HG03342 (cell line): ENCODE results near the gene AGBL4.

Source experiments
- ATAC-seq: cut with Tn5 transposase; IDR thresholded peaks from one replicate; pipeline ENCODE4 v1.9.1; 2021; ENCODE audit warnings: mild to moderate bottlenecking, moderate library complexity; ENCODE audit not compliant: unreplicated experiment

The AGBL4 gene

GRCh38 chr1:48693674-48694320 is 1330.0 kb downstream of the AGBL4 start:
- no peak for ATAC-seq

DNA sequence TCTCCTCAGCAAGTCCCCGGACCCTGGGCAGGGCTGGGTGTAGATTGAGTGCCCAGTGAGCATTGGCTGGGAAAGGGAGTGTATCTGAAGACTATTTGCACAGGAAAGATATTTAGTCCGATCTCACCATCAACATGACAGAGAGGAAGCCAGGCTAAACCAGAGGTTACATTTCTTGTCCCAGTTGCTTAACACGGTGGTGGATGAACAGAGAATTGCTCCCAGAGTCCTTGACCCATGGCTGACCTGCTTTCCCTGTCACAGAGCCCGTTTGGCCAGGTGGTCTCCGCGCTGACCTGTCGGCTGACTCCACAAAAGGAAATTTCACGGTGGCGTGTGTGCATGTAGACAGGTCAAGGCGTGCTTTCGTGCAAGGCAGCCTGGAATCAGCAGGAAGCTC is 1330.6 kb downstream of the AGBL4 start:
- no peak for ATAC-seq

DNA sequence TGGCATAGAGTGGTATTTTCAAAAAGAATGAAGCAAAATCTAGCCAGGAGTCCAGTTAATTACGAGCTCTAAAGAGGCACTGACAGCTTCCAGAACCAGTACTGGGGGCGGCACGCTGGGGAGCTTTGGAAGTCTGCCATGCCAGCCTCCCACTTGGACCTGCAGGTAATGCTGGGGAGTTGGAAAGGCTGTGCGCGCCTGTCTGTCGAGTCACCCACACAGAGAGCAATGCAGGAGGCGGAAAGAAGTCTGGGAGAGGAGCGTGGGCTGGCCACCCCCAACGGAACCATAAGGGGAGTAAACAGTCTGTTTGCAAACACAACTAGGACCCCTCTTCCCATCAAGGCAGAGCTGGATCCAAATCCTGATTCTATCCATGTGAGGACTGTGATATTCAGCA is 1331.5 kb downstream of the AGBL4 start:
- ATAC-seq: no peak

GRCh38 chr1:48691429-48692001 is 1332.2 kb downstream of the AGBL4 start:
- peak; percentile 55 for ATAC-seq

- peak; percentile 76 for ATAC-seq
Measured at GRCh38 chr1:48688102-48688760, 1335.5 kb downstream of the AGBL4 start.

DNA sequence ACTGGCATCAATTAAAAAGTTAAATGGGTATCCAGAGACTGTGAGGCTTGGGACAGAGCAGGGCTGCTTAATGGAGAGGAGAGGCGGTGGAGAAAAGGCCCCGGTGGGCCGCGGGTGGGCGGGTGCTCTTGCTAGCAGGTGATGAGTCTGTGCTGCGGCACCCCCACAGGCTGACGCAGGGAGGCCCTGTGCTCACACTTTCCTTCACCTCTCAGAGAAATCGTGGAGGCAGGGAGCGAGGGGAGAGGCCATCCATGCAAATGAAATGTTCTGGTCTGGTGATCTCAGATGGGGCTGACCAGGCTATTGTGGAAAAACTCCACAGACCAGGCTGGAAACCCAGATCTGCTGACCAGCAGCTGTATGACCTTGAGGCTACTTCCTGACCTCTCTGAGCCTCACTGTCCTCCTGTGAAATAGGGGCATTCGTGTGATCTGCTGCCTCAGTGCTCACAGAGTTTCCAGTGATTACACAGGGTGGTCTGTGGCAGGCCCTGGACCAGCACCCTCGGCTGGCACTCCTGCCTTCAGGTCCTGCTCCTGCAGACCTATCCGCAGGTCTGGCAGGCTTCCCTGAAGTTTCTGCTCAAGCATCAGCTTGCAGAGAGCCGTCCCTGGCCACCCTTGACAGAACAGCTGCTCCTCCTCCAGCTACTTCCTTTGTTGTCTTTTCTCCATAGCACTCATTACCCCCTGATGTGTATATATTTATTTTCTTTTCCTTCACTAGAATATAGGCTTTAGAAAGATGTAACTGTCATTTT is 1336.3 kb downstream of the AGBL4 start:
- ATAC-seq: no peak

DNA sequence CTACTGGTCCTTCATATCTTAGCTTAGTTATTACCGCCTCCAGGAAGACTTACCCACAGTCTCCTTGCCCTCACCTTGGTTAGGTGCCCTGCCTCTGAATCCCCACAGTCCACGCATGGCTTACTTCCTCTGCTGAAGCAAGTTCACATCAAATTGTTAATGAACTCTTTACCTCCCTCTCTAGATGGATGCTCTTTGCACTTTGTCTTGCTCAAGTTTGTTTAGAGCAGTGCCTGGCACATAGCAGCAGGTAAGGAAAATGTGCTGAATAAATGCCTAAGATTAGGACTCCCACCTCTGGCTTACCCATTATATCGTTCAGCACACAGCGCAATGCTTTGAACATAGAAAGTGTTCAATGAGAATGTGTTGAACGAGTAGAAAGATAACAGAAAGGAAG is 1337.6 kb downstream of the AGBL4 start:
- ATAC-seq: no peak

DNA sequence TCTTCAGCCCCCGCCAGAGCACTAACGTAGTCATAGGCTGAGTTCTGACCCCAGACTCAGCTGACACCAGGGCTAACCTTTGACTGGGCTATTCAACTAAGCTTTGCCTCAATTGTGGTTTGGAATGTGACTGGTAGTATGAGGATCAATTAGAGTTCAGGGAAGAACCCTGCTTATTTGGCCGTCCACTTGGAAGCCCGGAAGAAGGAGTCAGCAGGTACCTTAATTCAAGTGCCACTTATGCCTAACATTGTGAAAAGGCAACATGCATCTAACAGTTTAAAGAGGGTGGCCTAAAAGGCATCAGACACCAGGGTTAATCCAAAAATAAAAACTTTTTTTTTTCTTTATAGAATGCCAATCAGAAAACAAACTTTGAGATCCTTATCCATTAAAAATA is 1339.4 kb downstream of the AGBL4 start:
- no peak for ATAC-seq

DNA sequence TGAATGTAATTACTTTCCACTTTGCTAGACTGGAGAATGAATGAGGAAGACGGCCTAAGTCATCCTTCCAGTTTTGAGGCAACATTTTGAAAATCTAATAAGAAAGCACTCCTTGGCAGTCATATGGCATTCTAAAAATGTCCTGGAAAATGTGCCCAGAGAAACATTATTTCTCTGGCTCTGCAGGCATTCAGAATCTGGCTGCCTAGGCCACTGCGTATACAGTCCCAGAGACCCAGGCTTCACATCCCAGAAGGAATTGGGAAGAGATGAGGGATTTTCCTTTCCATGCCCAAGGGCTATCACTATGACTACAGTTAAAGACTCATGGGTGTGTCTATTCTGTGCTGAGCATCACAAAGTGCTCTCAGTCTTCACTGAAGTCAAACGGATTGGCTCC is 1339.9 kb downstream of the AGBL4 start:
- no peak for ATAC-seq

DNA sequence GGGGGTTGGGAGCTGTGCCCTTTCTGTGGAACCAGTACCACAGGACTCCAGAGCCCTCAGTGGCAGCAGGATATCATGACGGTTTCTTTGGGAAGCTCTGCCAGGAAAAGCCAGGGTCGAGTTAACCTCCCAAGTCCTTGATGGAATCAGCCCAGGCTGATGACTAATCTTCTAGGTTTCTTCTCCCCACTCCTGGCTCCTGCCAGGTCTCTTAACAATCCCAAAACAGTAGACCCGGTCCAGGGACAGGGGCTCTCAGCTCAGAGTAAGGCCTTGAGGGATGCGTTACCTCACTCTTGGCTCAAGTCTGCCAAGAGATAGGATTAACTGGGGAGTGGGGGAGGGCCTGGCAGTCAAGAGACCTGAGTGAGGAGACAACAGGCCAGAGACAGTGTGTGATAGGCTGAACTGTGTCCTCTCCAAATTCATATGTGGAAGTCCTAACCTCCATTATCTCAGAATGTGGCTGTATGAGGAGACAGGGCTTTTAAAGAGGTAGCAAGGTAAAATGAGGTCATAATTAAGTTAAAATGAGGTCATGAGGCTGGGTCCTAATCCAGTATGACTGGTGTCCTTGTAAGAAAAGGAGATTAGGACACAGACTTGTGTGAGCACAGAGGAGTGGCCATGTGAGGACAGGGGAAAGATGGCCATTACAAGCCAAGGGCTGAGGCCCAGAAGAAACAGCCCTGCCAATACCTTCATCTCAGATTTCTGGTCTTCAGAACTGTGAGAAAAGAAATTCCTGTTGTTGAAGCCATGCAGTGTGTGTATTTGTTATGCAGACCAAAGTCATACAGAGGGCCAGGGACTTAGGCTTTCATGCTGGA is 1342.1 kb downstream of the AGBL4 start:
- ATAC-seq: no peak

DNA sequence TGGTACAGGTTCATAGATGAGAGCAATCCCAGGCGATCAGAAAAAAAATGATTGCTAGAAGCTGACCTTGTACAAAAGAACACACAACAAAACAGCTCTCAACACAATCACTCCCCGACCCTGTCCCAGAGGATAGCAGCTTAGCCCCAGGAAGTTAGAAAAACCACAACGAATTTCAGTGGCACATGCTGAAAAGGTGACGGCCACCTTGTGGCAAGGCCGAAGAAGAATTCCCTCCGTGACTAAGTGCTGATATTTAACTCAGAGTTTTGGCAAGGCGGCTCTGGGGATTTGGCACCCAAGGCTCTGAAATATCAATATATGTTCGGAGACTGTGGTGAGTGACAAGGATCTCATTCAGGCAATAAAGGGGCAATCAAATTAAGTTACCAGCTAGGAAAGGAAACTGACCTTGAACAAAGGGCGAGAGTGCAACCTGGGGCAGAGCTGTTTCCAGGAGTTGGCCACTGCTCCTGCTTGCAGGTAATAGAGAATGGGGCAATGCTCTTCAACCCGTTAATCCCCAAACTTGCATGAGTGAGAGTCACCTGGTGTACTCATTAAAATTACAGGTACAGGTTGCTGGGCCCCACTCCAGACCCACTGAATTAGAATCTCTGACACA is 1343.2 kb downstream of the AGBL4 start:
- no peak for ATAC-seq

GRCh38 chr1:48679859-48680258 is 1343.9 kb downstream of the AGBL4 start:
- no peak for ATAC-seq

- ATAC-seq: no peak
Measured at GRCh38 chr1:48678710-48679505, 1344.8 kb downstream of the AGBL4 start.

- peak; percentile 63 for ATAC-seq
Measured at GRCh38 chr1:48677306-48678287, 1346.2 kb downstream of the AGBL4 start.

DNA sequence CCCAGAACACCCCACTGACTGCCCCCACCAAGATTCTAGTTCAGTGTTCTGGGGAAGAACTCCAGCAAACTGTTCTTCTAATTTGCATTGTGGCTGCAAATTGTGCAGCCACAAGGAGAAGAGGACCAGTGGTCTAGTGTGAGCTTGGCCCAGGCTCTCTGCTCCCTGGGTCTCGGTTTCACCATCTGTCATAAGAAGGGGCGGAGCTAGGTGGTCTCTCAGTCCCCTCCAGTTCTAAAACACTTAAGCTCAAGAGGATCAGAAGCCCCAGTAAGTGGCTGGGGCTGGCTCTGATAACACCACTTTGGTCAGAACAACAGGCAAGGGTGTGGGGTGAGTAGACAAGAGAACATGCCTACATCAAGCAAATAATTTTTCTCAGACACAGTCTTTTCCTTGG is 1346.9 kb downstream of the AGBL4 start:
- ATAC-seq: no peak

- no peak for ATAC-seq
Measured at GRCh38 chr1:48676376-48676775, 1347.4 kb downstream of the AGBL4 start.

GRCh38 chr1:48675251-48675650 is 1348.5 kb downstream of the AGBL4 start:
- ATAC-seq: no peak

GRCh38 chr1:48674641-48675040 is 1349.1 kb downstream of the AGBL4 start:
- no peak for ATAC-seq
